Measurements from ENCODE around the gene TBCB.

DNA sequence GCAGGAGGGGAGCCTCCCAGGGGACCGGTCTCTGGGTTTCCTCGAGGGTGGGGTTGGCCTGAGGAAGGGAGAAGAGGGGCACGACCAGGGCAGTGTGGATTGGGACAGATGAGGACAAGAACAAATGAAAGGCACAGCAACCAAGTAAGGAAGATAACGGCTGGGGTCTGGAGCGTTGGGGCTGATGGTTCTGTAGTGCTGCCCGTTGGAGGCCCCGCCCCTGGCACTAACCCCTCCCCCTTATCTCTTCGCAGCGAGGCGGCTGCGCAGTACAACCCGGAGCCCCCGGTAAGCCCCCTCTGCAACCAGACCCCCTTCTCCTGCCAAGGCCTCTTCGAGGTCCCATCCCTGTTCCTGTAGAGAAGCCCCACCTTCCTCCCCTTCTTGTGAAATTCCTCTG is 26.8 kb downstream of the TBCB start:
- TF ChIP-seq CTCF (IDR thresholded peaks at IDR 0.05; ENCODE audit: low read length) (no peak), EZH2 (optimal IDR thresholded peaks at IDR 0.05; ENCODE audit: low read depth, low read length) (no peak)
